ENCODE data around the gene THOC7. TPM values are rescaled to one million over a fixed set of nuclear protein-coding genes. Genes with fewer than 3 reads are reported as not detected.

The THOC7 gene
- total and polyA plus RNA-seq, 2 of the 4 experiments (the other 2 are of a cell fraction) = 25.8 to 55.9 TPM

- TF ChIP-seq CHD1 (IDR thresholded peaks at IDR 0.05; ENCODE audit: low read depth, low read length) (no peak), FOS (IDR thresholded peaks at IDR 0.05; ENCODE audit: low read depth, low read length) (no peak)
Measured at GRCh38 chr3:63861306-63861705, 2.3 kb downstream of the THOC7 start (continued).

DNA sequence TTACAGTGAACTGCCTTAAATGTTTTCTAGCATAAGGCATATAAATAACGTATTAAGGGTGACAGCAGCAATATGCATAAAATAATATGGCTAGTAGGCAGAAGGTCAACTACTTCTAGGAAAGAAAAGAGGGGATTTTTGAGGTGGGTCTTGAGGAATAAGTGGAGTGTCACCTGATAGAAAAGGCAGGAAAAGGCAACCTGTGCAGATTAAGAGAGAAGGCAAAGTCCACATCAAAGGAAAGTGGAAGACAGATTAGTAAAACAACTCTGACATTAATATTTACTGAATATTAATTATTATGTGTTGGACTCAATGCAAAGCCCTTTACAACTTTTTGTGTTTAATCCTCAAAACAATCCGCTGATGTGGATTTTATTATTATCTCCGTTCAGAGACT lies 2.8 kb downstream of the THOC7 start:
- in situ Hi-C loops (cut with MboI; ENCODE audit: low sequenced_read_pairs) (no loop called here), intact Hi-C loops (cut with micrococcal nuclease) (loop anchor here (5.0 kb wide), 1 partner anchor 117 kb away; no protein-coding TSS in a partner anchor), dilution Hi-C loops (cut with HindIII; ENCODE audit: low sequenced_read_pairs, unreplicated experiment) (no loop called here)
- no peak overlapping the region for H4K91ac ChIP-seq (ENCODE audit: insufficient read depth, low read depth, low read length)
- no CpG with 5 or more reads among the region's 3 CpGs for WGBS, 2 experiments (ENCODE audit: extremely low coverage in 2 of 2, insufficient read length in 1 of 2)
- H2BK120ac ChIP-seq (ENCODE audit: low read depth, low read length) = no peak overlapping the region
- H4K5ac ChIP-seq (ENCODE audit: low read depth, low read length) = no peak overlapping the region
- POLR2A ChIA-PET (ENCODE audit: unreplicated experiment) = no interaction called here
- no peak overlapping the region for H2AK5ac ChIP-seq (ENCODE audit: low read depth, low read length)
- no peak overlapping the region for H4K8ac ChIP-seq (ENCODE audit: low read depth in 2 of 2, low read length in 2 of 2)
- no peak overlapping the region for H2BK15ac ChIP-seq (ENCODE audit: low read depth, low read length)
- no peak overlapping the region for H3K14ac ChIP-seq (replicated peaks; ENCODE audit: low read depth, low read length)
- TF ChIP-seq RFX5 (IDR thresholded peaks at IDR 0.05; ENCODE audit: low read depth, low read length) (no peak), POLR2A (IDR thresholded peaks at IDR 0.05; ENCODE audit: low read depth, low read length) (no peak), RAD21 (IDR thresholded peaks at IDR 0.05; ENCODE audit: low read length) (no peak), SMC3 (IDR thresholded peaks at IDR 0.05; ENCODE audit: low read depth, low read length) (no peak), BHLHE40 (IDR thresholded peaks at IDR 0.05; ENCODE audit: low read depth, low read length) (no peak), MXI1 (IDR thresholded peaks at IDR 0.05; ENCODE audit: borderline replicate concordance, low read depth, low read length) (no peak), NFE2L2 (IDR thresholded peaks at IDR 0.05; ENCODE audit: low read depth, low read length) (no peak), RCOR1 (IDR thresholded peaks at IDR 0.05; ENCODE audit: insufficient replicate concordance, low read length) (no peak), FOS (IDR thresholded peaks at IDR 0.05; ENCODE audit: low read depth, low read length) (no peak), CEBPB (IDR thresholded peaks at IDR 0.05; ENCODE audit: low read depth, low read length) (no peak), MAZ (IDR thresholded peaks at IDR 0.05; ENCODE audit: borderline replicate concordance, low read depth, low read length) (no peak), CHD1 (IDR thresholded peaks at IDR 0.05; ENCODE audit: low read depth, low read length) (no peak), MAFK (IDR thresholded peaks at IDR 0.05; ENCODE audit: low read depth, low read length) (no peak)
- TF ChIP-seq, protein P1, sequence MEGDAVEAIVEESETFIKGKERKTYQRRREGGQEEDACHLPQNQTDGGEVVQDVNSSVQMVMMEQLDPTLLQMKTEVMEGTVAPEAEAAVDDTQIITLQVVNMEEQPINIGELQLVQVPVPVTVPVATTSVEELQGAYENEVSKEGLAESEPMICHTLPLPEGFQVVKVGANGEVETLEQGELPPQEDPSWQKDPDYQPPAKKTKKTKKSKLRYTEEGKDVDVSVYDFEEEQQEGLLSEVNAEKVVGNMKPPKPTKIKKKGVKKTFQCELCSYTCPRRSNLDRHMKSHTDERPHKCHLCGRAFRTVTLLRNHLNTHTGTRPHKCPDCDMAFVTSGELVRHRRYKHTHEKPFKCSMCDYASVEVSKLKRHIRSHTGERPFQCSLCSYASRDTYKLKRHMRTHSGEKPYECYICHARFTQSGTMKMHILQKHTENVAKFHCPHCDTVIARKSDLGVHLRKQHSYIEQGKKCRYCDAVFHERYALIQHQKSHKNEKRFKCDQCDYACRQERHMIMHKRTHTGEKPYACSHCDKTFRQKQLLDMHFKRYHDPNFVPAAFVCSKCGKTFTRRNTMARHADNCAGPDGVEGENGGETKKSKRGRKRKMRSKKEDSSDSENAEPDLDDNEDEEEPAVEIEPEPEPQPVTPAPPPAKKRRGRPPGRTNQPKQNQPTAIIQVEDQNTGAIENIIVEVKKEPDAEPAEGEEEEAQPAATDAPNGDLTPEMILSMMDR (conservative IDR thresholded peaks at IDR 0.05; ENCODE audit: low read depth, low read length) = no peak
- ATAC-seq (ENCODE audit: low read depth) (no peak), DNase-seq (no peak)
- no peak overlapping the region for H3K18ac ChIP-seq (ENCODE audit: low read depth, low read length)
- no peaks in the 10 kb centered on the region for H3K27me3 ChIP-seq (ENCODE audit: control insufficient read depth, insufficient read depth, low read length)
- no peaks in the 10 kb centered on the region for H3K9me3 ChIP-seq (ENCODE audit: control insufficient read depth, insufficient read depth, low read length)
- H2BK20ac ChIP-seq (ENCODE audit: low read depth, low read length) = no peak overlapping the region
- H3K36me3 ChIP-seq (ENCODE audit: control insufficient read depth, insufficient read depth, low read length) = no peaks in the 10 kb centered on the region
- BruUV-seq (replicated peaks) = no TSS peak
- no peak overlapping the region for H2AFZ ChIP-seq (replicated peaks; ENCODE audit: low read length, poor library complexity)
- no peak overlapping the region for H3K56ac ChIP-seq (ENCODE audit: extremely low read depth, insufficient read depth, low read length)
- CTCF ChIA-PET = no interaction called here
- H3K27ac ChIP-seq (ENCODE audit: insufficient read depth, low read length) = no peak overlapping the region
- no peak overlapping the region for H3K23ac ChIP-seq (ENCODE audit: low read depth, low read length)
- peaks cover 40 to 52% of the 10 kb centered on the region in 2 experiments for H3K79me1 ChIP-seq (ENCODE audit: low read depth in 1 of 2, low read length in 2 of 2)
- no peak overlapping the region for H3K9ac ChIP-seq (ENCODE audit: low read depth, low read length)
- H3K4me2 ChIP-seq (ENCODE audit: low read depth, low read length) = no peak overlapping the region
- H2BK5ac ChIP-seq (ENCODE audit: low read depth, low read length, poor library complexity, severe bottlenecking) = no peak overlapping the region
- no peak overlapping the region for H2AK9ac ChIP-seq (replicated peaks; ENCODE audit: low read depth, low read length, poor library complexity)
- H3K4me3 ChIP-seq (ENCODE audit: insufficient read depth, low read depth, low read length) = no peak overlapping the region
- H3K4ac ChIP-seq (ENCODE audit: low read depth, low read length) = no peak overlapping the region
- peaks cover under 1% of the 10 kb centered on the region; the same call in 1 of the 2 replicates for H4K20me1 ChIP-seq (ENCODE audit: insufficient read depth, low read length)
- H3K4me1 ChIP-seq (ENCODE audit: control insufficient read depth, insufficient read depth, low read length) = peaks cover 3% of the 10 kb centered on the region; the same call in 1 of the 2 replicates
- H3K9me1 ChIP-seq (ENCODE audit: insufficient read depth, low read length) = peaks cover 7% of the 10 kb centered on the region
